Cardiac muscle cell (in vitro differentiated cells and primary cell): ENCODE measurements around the gene RIPOR2. TPM values are rescaled to one million over a fixed set of nuclear protein-coding genes. Genes with fewer than 3 reads are reported as not detected.
"Not testable (repeated sequence)": the region's sequence is repeated elsewhere in the genome, so short reads cannot be mapped to it uniquely, and the experiment has no call there.

Experiments used
- DNase-seq, 2 donors: peaks; one replicate each; pipeline versions ENCODE4 v3.0.0 to v3.0.0-alpha.2; 2010 to 2017; ENCODE audit warnings: low read depth in 1 of 2, low spot score in 1 of 2
- H3K27ac ChIP-seq: fragments of 200-600 bp; sonication (generic); 2 replicates; pipeline ENCODE4 v1.5.1; 2016
- H3K27me3 ChIP-seq: fragments of 200-600 bp; sonication (generic); 2 replicates; pipeline ENCODE4 v1.6.0; 2016; ENCODE audit warnings: control low read depth
- H3K36me3 ChIP-seq: fragments of 200-600 bp; sonication (generic); 2 replicates; pipeline ENCODE4 v1.5.1; 2016; ENCODE audit warnings: control low read depth
- H3K4me1 ChIP-seq: fragments of 200-600 bp; sonication (generic); 2 replicates; pipeline ENCODE4 v1.8.1; 2017; ENCODE audit warnings: low read depth, mild to moderate bottlenecking, mixed run types
- H3K4me3 ChIP-seq: fragments of 200-600 bp; sonication (generic); 2 replicates; pipeline ENCODE4 v1.5.1; 2016; ENCODE audit warnings: mild to moderate bottlenecking
- H3K9me3 ChIP-seq: fragments of 200-600 bp; sonication (generic); 2 replicates; pipeline ENCODE4 v1.5.1; 2017; ENCODE audit warnings: low read depth, mild to moderate bottlenecking, control low read depth
- polyA plus RNA-seq: library from polyadenylated mRNA; unstranded; fragments of >200 nt; fragmentation: Nextera tagmentation; extraction: Ambion mirVana; gene quantifications from 2 replicates; pipeline ENCODE4 v1.2.1, GENCODE V29; 2016
- total RNA-seq: library from RNA; depleted of rRNA; stranded (reverse); fragments of >200 nt; gene quantifications from 2 replicates; pipeline ENCODE4 v1.2.3, GENCODE V29; 2016
- TF ChIP-seq, protein P1 (sequence below): IDR thresholded peaks from 2 replicates; pipeline ENCODE4 v1.5.1; 2012; ENCODE audit warnings: low read depth, mild to moderate bottlenecking, low read length

RIPOR2 gene
- total and polyA plus RNA-seq, 2 experiments from 2014 or later, result 2.2 to 6.9 TPM

- Histone ChIP-seq H3K36me3 (no peaks in the 10 kb centered on the region), H3K9me3 (no peaks in the 10 kb centered on the region), H3K4me3 (peak within 1 kb of the TSS; percentile 75), H3K27ac (peak within 1 kb of the TSS; percentile 94), H3K4me1 (peaks cover 16% of the 10 kb centered on the region), H3K27me3 (no peaks in the 10 kb centered on the region)
- DNase-seq, result peak; percentile 96 to 98
- TF ChIP-seq, protein P1, sequence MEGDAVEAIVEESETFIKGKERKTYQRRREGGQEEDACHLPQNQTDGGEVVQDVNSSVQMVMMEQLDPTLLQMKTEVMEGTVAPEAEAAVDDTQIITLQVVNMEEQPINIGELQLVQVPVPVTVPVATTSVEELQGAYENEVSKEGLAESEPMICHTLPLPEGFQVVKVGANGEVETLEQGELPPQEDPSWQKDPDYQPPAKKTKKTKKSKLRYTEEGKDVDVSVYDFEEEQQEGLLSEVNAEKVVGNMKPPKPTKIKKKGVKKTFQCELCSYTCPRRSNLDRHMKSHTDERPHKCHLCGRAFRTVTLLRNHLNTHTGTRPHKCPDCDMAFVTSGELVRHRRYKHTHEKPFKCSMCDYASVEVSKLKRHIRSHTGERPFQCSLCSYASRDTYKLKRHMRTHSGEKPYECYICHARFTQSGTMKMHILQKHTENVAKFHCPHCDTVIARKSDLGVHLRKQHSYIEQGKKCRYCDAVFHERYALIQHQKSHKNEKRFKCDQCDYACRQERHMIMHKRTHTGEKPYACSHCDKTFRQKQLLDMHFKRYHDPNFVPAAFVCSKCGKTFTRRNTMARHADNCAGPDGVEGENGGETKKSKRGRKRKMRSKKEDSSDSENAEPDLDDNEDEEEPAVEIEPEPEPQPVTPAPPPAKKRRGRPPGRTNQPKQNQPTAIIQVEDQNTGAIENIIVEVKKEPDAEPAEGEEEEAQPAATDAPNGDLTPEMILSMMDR, result no peak
These were observed 160.9 kb downstream of the RIPOR2 start, which contains the start of gene GMNN for GRCh38 chr6:24774696-24775519. Gene GMNN, plus strand, starts transcription at chr6:24774937. Its CDS starts 2,310 bp downstream, at chr6:24777247.

DNA sequence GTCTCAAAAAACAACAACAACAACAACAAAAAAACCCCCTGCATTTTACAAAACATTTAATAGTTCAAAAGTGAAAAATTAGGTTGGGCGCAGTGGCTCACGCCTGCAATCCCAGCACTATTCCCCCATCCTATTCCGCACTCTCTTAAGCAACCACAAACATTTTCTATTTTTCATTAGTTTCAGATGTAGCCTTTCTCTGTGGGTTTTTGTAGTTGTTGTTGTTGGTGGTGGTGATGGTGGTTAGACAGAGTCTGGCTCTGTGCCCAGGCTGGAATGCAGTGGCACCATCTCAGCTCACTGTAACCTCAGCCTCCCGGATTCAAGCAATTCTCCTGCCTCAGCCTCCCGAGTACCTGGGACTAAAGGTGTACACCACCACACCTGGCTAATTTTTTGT is 167.4 kb downstream of the RIPOR2 start:
- peak in 1 of 2 donors; percentile 46 for DNase-seq
- TF ChIP-seq, protein P1, result no peak
- Histone ChIP-seq H3K9me3 (no peaks in the 10 kb centered on the region), H3K27me3 (no peaks in the 10 kb centered on the region), H3K4me1 (peaks cover 14% of the 10 kb centered on the region), H3K4me3 (no peak overlapping the region), H3K27ac (no peak overlapping the region), H3K36me3 (no peaks in the 10 kb centered on the region)

- no peak overlapping the region for H3K4me3 ChIP-seq
- no peaks in the 10 kb centered on the region for H3K36me3 ChIP-seq
- peak; percentile 19 to 56 for DNase-seq
- no peaks in the 10 kb centered on the region for H3K9me3 ChIP-seq
- no peak overlapping the region for H3K27ac ChIP-seq
- no peaks in the 10 kb centered on the region for H3K27me3 ChIP-seq
- TF ChIP-seq, protein P1, result peak; percentile 44
- peaks cover 18% of the 10 kb centered on the region for H3K4me1 ChIP-seq
These were observed 168.9 kb downstream of the RIPOR2 start for GRCh38 chr6:24766680-24767462.

GRCh38 chr6:24765968-24766367 is 169.8 kb downstream of the RIPOR2 start:
- not testable (repeated sequence) for H3K27ac ChIP-seq, H3K9me3 ChIP-seq, H3K4me3 ChIP-seq, H3K27me3 ChIP-seq, DNase-seq, H3K36me3 ChIP-seq
- peaks cover 18% of the 10 kb centered on the region for H3K4me1 ChIP-seq

DNA sequence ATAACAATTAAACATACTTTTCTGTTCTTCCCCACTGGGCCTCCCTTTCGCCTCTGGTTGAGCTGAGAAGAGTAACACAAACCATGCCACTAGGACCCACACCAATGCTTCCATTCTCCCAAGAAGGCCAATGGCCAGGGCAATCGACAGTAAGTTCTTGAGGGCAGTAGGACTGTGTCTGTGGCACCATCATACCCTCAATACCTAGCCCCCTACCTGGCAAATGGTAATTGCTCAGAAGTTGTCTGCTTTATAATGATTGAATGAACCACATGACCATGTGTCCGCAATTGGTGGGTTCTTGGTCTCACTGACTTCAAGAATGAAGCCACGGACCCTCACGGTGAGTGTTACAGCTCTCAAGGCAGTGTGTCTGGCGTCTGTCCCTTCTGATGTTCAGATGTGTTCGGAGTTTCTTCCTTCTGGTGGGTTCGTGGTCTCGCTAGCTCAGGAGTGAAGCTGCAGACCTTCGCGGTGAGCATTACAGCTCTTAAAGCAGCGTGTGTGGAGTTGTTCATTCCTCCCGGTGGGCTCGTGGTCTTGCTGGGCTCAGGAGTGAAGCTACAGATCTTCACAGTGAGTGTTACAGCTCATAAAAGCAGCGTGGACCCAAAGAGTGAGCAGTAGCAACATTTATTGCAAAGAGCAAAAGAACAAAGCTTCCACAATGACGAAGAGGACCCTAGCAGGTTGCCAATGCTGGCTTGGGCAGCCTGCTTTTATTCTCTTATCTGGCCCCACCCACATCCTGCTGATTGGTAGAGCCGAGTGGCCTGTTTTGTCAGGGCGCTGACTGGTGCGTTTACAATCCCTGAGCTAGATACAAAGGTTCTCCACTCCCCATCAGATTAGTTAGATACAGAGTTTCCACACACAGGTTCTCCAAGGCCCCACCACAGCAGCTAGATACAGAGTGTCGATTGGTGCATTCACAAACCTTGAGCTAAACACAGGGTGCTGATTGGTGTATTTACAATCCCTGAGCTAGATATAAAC is 170.6 kb downstream of the RIPOR2 start:
- not testable (repeated sequence) for H3K36me3 ChIP-seq, DNase-seq, H3K9me3 ChIP-seq, H3K4me3 ChIP-seq, H3K27me3 ChIP-seq
- peak overlapping the region; percentile 79 for H3K27ac ChIP-seq
- peaks cover 18% of the 10 kb centered on the region for H3K4me1 ChIP-seq

GRCh38 chr6:24763578-24763977 is 172.2 kb downstream of the RIPOR2 start:
- Histone ChIP-seq H3K4me3 (no peak overlapping the region), H3K27me3 (no peaks in the 10 kb centered on the region), H3K36me3 (no peaks in the 10 kb centered on the region), H3K9me3 (no peaks in the 10 kb centered on the region), H3K27ac (peak overlapping the region; percentile 79), H3K4me1 (peaks cover 18% of the 10 kb centered on the region)
- TF ChIP-seq, protein P1, result no peak
- DNase-seq, result peak in 1 of 2 donors; percentile 84
